Measurements from ENCODE around the gene IPPK.
A peak's percentile ranks its signal among the peaks of the same experiment; 100 is the strongest.

IPPK gene

GRCh38 chr9:92637326-92637725, 32.6 kb downstream of the IPPK start:
- no peak overlapping the region for H3K9ac ChIP-seq (ENCODE audit: low read depth, low read length)
- H3K4me2 ChIP-seq (ENCODE audit: insufficient read depth, low read length), result no peak overlapping the region
- H4K20me1 ChIP-seq (ENCODE audit: insufficient read depth, low read length), result 0 out of 2 replicates have a peak, but pooled peaks cover 7% of the 10 kb centered on the region
- H3K79me2 ChIP-seq (ENCODE audit: insufficient read depth, low read length), result no peaks in the 10 kb centered on the region
- TF ChIP-seq, protein P1, sequence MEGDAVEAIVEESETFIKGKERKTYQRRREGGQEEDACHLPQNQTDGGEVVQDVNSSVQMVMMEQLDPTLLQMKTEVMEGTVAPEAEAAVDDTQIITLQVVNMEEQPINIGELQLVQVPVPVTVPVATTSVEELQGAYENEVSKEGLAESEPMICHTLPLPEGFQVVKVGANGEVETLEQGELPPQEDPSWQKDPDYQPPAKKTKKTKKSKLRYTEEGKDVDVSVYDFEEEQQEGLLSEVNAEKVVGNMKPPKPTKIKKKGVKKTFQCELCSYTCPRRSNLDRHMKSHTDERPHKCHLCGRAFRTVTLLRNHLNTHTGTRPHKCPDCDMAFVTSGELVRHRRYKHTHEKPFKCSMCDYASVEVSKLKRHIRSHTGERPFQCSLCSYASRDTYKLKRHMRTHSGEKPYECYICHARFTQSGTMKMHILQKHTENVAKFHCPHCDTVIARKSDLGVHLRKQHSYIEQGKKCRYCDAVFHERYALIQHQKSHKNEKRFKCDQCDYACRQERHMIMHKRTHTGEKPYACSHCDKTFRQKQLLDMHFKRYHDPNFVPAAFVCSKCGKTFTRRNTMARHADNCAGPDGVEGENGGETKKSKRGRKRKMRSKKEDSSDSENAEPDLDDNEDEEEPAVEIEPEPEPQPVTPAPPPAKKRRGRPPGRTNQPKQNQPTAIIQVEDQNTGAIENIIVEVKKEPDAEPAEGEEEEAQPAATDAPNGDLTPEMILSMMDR (IDR thresholded peaks at IDR 0.05; ENCODE audit: borderline replicate concordance, extremely low read depth, low read length, poor library complexity, severe bottlenecking), result no peak
- no peak for TF ChIP-seq EZH2 (IDR thresholded peaks at IDR 0.05; ENCODE audit: borderline replicate concordance, low read depth, low read length, severe bottlenecking)
- DNase-seq (no peak), ATAC-seq (ENCODE audit: insufficient read depth, low read depth) (no peak)
- no peak overlapping the region for H3K4me3 ChIP-seq (ENCODE audit: low read depth in 1 of 2, low read length in 2 of 2)
- no peaks in the 10 kb centered on the region for H3K9me3 ChIP-seq (ENCODE audit: insufficient read depth, low read length, severe bottlenecking)
- H3K36me3 ChIP-seq (ENCODE audit: insufficient read depth, low read length), result peaks cover 86% of the 10 kb centered on the region
- no peak overlapping the region for H2AFZ ChIP-seq (ENCODE audit: low read depth, low read length)
- H3K4me1 ChIP-seq (ENCODE audit: insufficient read depth, low read length), result no peaks in the 10 kb centered on the region
- H3K27me3 ChIP-seq (ENCODE audit: insufficient read depth, low read length, poor library complexity), result no peaks in the 10 kb centered on the region
- H3K27ac ChIP-seq (ENCODE audit: low read length), result no peak overlapping the region

- no peaks in the 10 kb centered on the region for H3K9me3 ChIP-seq (ENCODE audit: insufficient read depth, low read length, severe bottlenecking)
- H3K27me3 ChIP-seq (ENCODE audit: insufficient read depth, low read length, poor library complexity), result no peaks in the 10 kb centered on the region
- no peaks in the 10 kb centered on the region for H3K79me2 ChIP-seq (ENCODE audit: insufficient read depth, low read length)
- TF ChIP-seq EZH2 (IDR thresholded peaks at IDR 0.05; ENCODE audit: borderline replicate concordance, low read depth, low read length, severe bottlenecking), result no peak
- TF ChIP-seq, protein P1 (IDR thresholded peaks at IDR 0.05; ENCODE audit: borderline replicate concordance, extremely low read depth, low read length, poor library complexity, severe bottlenecking), result peak; percentile 16
- H2AFZ ChIP-seq (ENCODE audit: low read depth, low read length), result no peak overlapping the region
- no peak for DNase-seq
- no peak for ATAC-seq (ENCODE audit: insufficient read depth, low read depth)
- 0 out of 2 replicates have a peak, but pooled peaks cover 7% of the 10 kb centered on the region for H4K20me1 ChIP-seq (ENCODE audit: insufficient read depth, low read length)
- peaks cover 85% of the 10 kb centered on the region for H3K36me3 ChIP-seq (ENCODE audit: insufficient read depth, low read length)
- H3K4me1 ChIP-seq (ENCODE audit: insufficient read depth, low read length), result no peaks in the 10 kb centered on the region
- no peak overlapping the region for H3K27ac ChIP-seq (ENCODE audit: low read length)
- H3K4me2 ChIP-seq (ENCODE audit: insufficient read depth, low read length), result no peak overlapping the region
- H3K4me3 ChIP-seq (ENCODE audit: low read depth in 1 of 2, low read length in 2 of 2), result no peak overlapping the region
- no peak overlapping the region for H3K9ac ChIP-seq (ENCODE audit: low read depth, low read length)
Observed at GRCh38 chr9:92636627-92637026, 33.3 kb downstream of the IPPK start.

GRCh38 chr9:92635760-92636159, 34.2 kb downstream of the IPPK start:
- Histone ChIP-seq H2AFZ (ENCODE audit: low read depth, low read length) (no peak overlapping the region), H3K79me2 (ENCODE audit: insufficient read depth, low read length) (no peaks in the 10 kb centered on the region), H3K9ac (ENCODE audit: low read depth, low read length) (no peak overlapping the region), H3K27me3 (ENCODE audit: insufficient read depth, low read length, poor library complexity) (no peaks in the 10 kb centered on the region), H3K4me3 (ENCODE audit: low read depth in 1 of 2, low read length in 2 of 2) (no peak overlapping the region), H3K27ac (ENCODE audit: low read length) (no peak overlapping the region), H4K20me1 (ENCODE audit: insufficient read depth, low read length) (0 out of 2 replicates have a peak, but pooled peaks cover 1% of the 10 kb centered on the region), H3K4me1 (ENCODE audit: insufficient read depth, low read length) (no peaks in the 10 kb centered on the region), H3K9me3 (ENCODE audit: insufficient read depth, low read length, severe bottlenecking) (no peaks in the 10 kb centered on the region), H3K4me2 (ENCODE audit: insufficient read depth, low read length) (no peak overlapping the region), H3K36me3 (ENCODE audit: insufficient read depth, low read length) (peaks cover 80% of the 10 kb centered on the region)
- no peak for TF ChIP-seq EZH2 (IDR thresholded peaks at IDR 0.05; ENCODE audit: borderline replicate concordance, low read depth, low read length, severe bottlenecking)
- TF ChIP-seq, protein P1 (IDR thresholded peaks at IDR 0.05; ENCODE audit: borderline replicate concordance, extremely low read depth, low read length, poor library complexity, severe bottlenecking), result no peak
- DNase-seq, result no peak
- no peak for ATAC-seq (ENCODE audit: insufficient read depth, low read depth)
